ENCODE data around the gene DCX.

Gene DCX

DNA sequence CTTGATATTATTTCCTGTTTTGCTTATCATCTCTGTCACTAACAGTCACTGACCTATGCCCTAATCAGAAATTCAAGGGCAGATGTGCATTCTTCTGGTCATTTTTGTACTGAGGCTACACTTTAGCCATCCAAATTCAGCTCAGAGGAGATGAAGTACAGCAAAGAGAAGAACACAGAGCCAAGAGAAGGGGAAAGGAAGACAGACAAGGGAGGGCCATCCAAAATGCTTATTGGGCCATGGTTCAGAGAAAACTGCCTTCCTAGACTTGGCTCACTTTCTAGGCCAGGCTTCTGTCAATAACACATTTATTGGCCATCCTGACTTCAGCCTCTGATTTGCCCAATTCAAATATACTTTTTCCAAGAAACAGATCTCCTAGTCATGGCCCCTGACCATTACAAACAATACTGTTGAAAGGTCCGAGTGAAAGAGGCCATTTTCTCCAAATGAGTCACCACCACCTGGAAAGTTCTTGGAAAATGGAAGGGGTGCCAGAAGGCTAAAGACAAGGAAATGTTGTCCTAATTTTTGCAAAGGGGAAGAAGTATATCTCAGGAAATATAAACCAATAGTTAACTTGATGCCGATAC lies 56.4 kb downstream of the DCX start:
- Histone ChIP-seq H3K27me3 (replicated peaks; ENCODE audit: control insufficient read depth, insufficient read depth, low read length) (no peaks in the 10 kb centered on the region), H3K36me3 (ENCODE audit: control insufficient read depth, insufficient read depth, low read length) (no peaks in the 10 kb centered on the region), H3K4me3 (replicated peaks; ENCODE audit: low read depth, low read length) (no peak overlapping the region)
- DNase-seq (ENCODE audit: extremely low read depth, insufficient read length) = no peak
- TF ChIP-seq, protein P1, sequence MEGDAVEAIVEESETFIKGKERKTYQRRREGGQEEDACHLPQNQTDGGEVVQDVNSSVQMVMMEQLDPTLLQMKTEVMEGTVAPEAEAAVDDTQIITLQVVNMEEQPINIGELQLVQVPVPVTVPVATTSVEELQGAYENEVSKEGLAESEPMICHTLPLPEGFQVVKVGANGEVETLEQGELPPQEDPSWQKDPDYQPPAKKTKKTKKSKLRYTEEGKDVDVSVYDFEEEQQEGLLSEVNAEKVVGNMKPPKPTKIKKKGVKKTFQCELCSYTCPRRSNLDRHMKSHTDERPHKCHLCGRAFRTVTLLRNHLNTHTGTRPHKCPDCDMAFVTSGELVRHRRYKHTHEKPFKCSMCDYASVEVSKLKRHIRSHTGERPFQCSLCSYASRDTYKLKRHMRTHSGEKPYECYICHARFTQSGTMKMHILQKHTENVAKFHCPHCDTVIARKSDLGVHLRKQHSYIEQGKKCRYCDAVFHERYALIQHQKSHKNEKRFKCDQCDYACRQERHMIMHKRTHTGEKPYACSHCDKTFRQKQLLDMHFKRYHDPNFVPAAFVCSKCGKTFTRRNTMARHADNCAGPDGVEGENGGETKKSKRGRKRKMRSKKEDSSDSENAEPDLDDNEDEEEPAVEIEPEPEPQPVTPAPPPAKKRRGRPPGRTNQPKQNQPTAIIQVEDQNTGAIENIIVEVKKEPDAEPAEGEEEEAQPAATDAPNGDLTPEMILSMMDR (IDR thresholded peaks at IDR 0.05; ENCODE audit: insufficient read depth, low read length, poor library complexity, severe bottlenecking) = no peak

DNA sequence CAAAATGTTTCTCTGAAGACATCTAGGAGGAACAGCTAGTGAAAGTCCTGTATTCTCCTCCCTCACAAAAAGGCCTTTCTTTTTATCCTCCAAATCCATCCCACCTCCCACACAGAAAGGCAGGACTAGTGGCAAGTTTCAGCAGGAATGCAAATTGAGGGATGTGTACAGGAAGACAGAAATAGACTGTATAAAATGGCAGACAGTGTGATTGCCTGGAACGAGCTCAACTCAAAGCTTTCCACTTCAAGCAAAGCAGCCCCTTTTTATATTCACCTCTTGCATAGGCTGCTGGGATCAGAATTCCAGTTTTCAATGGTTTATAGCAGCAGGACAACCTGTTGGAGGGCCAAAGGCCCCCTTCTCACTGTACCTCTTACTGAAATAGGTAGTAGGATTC lies 57.5 kb downstream of the DCX start:
- no peak for DNase-seq (ENCODE audit: extremely low read depth, insufficient read length)
- H3K4me3 ChIP-seq (replicated peaks; ENCODE audit: low read depth, low read length) = no peak overlapping the region
- H3K36me3 ChIP-seq (ENCODE audit: control insufficient read depth, insufficient read depth, low read length) = no peaks in the 10 kb centered on the region
- no peaks in the 10 kb centered on the region for H3K27me3 ChIP-seq (replicated peaks; ENCODE audit: control insufficient read depth, insufficient read depth, low read length)
- TF ChIP-seq, protein P1 (IDR thresholded peaks at IDR 0.05; ENCODE audit: insufficient read depth, low read length, poor library complexity, severe bottlenecking) = no peak

DNA sequence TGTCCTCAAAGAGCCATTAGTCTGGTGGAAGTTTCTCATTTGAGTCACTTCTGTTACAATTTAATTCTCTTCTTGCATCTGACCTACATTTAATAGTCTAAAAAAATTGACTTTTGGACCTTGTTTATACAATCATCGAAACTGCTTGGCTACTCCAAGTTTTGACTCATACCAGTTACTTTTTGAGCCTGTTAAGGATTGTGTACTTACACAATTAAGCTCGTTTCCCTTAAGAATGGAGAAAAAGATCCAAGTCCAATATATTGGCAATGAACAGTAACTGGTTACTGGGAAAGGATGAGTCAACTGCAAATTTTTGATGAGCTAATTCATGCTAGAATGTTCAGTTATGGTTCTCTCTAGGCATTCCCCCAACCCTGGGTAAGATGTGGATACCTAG lies 58.2 kb downstream of the DCX start:
- H3K27me3 ChIP-seq (replicated peaks; ENCODE audit: control insufficient read depth, insufficient read depth, low read length) = no peaks in the 10 kb centered on the region
- TF ChIP-seq, protein P1 (IDR thresholded peaks at IDR 0.05; ENCODE audit: insufficient read depth, low read length, poor library complexity, severe bottlenecking) = no peak
- no peak for DNase-seq (ENCODE audit: extremely low read depth, insufficient read length)
- no peaks in the 10 kb centered on the region for H3K36me3 ChIP-seq (ENCODE audit: control insufficient read depth, insufficient read depth, low read length)
- no peak overlapping the region for H3K4me3 ChIP-seq (replicated peaks; ENCODE audit: low read depth, low read length)

GRCh38 chrX:111352424-111352823 lies 59.6 kb downstream of the DCX start:
- no peaks in the 10 kb centered on the region for H3K27me3 ChIP-seq (replicated peaks; ENCODE audit: control insufficient read depth, insufficient read depth, low read length)
- no peak for DNase-seq (ENCODE audit: extremely low read depth, insufficient read length)

GRCh38 chrX:111349934-111350333 lies 62.1 kb downstream of the DCX start:
- H3K27me3 ChIP-seq (replicated peaks; ENCODE audit: control insufficient read depth, insufficient read depth, low read length) = no peaks in the 10 kb centered on the region
- H3K36me3 ChIP-seq (ENCODE audit: control insufficient read depth, insufficient read depth, low read length) = no peaks in the 10 kb centered on the region
- TF ChIP-seq, protein P1 (IDR thresholded peaks at IDR 0.05; ENCODE audit: insufficient read depth, low read length, poor library complexity, severe bottlenecking) = no peak
- H3K4me3 ChIP-seq (replicated peaks; ENCODE audit: low read depth, low read length) = no peak overlapping the region
- no peak for DNase-seq (ENCODE audit: extremely low read depth, insufficient read length)

More at GRCh38 chrX:111352424-111352823, 59.6 kb downstream of the DCX start:
- TF ChIP-seq, protein P1 (IDR thresholded peaks at IDR 0.05; ENCODE audit: insufficient read depth, low read length, poor library complexity, severe bottlenecking) = no peak
- Histone ChIP-seq H3K4me3 (replicated peaks; ENCODE audit: low read depth, low read length) (no peak overlapping the region), H3K36me3 (ENCODE audit: control insufficient read depth, insufficient read depth, low read length) (no peaks in the 10 kb centered on the region)

- no peak for DNase-seq (ENCODE audit: extremely low read depth, insufficient read length)
Observed at GRCh38 chrX:111349101-111349500, 62.9 kb downstream of the DCX start.

More at GRCh38 chrX:111349101-111349500, 62.9 kb downstream of the DCX start:
- TF ChIP-seq, protein P1 (IDR thresholded peaks at IDR 0.05; ENCODE audit: insufficient read depth, low read length, poor library complexity, severe bottlenecking) = no peak
- H3K27me3 ChIP-seq (replicated peaks; ENCODE audit: control insufficient read depth, insufficient read depth, low read length) = no peaks in the 10 kb centered on the region
- H3K36me3 ChIP-seq (ENCODE audit: control insufficient read depth, insufficient read depth, low read length) = no peaks in the 10 kb centered on the region
- no peak overlapping the region for H3K4me3 ChIP-seq (replicated peaks; ENCODE audit: low read depth, low read length)

Data from GM06990 (cell line).